ENCODE results near the gene TULP3.

Gene TULP3

GRCh38 chr12:2890388-2891239, at the start of gene TULP3:
Gene TULP3 (plus strand): TSS chr12:2890891. CDS start chr12:2890948, 57 bp downstream.
- DNase-seq (ENCODE audit: low read depth): peak; percentile 88
- TF ChIP-seq CTCF (IDR thresholded peaks at IDR 0.05; ENCODE audit: control insufficient read depth, extremely low read depth, insufficient read depth): no peak
- H3K4me3 ChIP-seq (ENCODE audit: low read depth, low read length): peak within 1 kb of the TSS; percentile 95

- no peak for DNase-seq (ENCODE audit: low read depth)
- no peak overlapping the region for H3K4me3 ChIP-seq (ENCODE audit: low read depth, low read length)
- no peak for TF ChIP-seq CTCF (IDR thresholded peaks at IDR 0.05; ENCODE audit: control insufficient read depth, extremely low read depth, insufficient read depth)
Measured at GRCh38 chr12:2841056-2841650, 49.5 kb upstream of the TULP3 start.

- no peak overlapping the region for H3K4me3 ChIP-seq (ENCODE audit: low read depth, low read length)
- no peak for TF ChIP-seq CTCF (IDR thresholded peaks at IDR 0.05; ENCODE audit: control insufficient read depth, extremely low read depth, insufficient read depth)
- DNase-seq (ENCODE audit: low read depth): no peak
Measured at GRCh38 chr12:2842948-2843347, 47.7 kb upstream of the TULP3 start.

- no peak for TF ChIP-seq CTCF (IDR thresholded peaks at IDR 0.05; ENCODE audit: control insufficient read depth, extremely low read depth, insufficient read depth)
Measured at GRCh38 chr12:2844786-2845185, 45.9 kb upstream of the TULP3 start.

GRCh38 chr12:2845280-2845679, 45.4 kb upstream of the TULP3 start:
- no peak for TF ChIP-seq CTCF (IDR thresholded peaks at IDR 0.05; ENCODE audit: control insufficient read depth, extremely low read depth, insufficient read depth)
- H3K4me3 ChIP-seq (ENCODE audit: low read depth, low read length): no peak overlapping the region
- no peak for DNase-seq (ENCODE audit: low read depth)

More at GRCh38 chr12:2844786-2845185, 45.9 kb upstream of the TULP3 start:
- H3K4me3 ChIP-seq (ENCODE audit: low read depth, low read length): no peak overlapping the region
- DNase-seq (ENCODE audit: low read depth): no peak

GRCh38 chr12:2851931-2852330, 38.8 kb upstream of the TULP3 start:
- TF ChIP-seq CTCF (IDR thresholded peaks at IDR 0.05; ENCODE audit: control insufficient read depth, extremely low read depth, insufficient read depth): no peak
- no peak for DNase-seq (ENCODE audit: low read depth)
- H3K4me3 ChIP-seq (ENCODE audit: low read depth, low read length): no peak overlapping the region

All from LNCaP clone FGC (cell line).